Lung (tissue), 12 donors: ENCODE data around the gene MGAT3. TPM values are rescaled to one million over a fixed set of nuclear protein-coding genes. Genes with fewer than 3 reads are reported as not detected.

ENCODE experiments used
- ATAC-seq: fragments of 200-7000 bp; cut with Tn5 transposase; one replicate; pipeline ENCODE4 v1.9.1; 2020; ENCODE audit warnings: moderate number of reproducible peaks; ENCODE audit not compliant: insufficient read depth, low FRiP score
- DNase-seq, 3 donors: peaks; one replicate each; pipeline ENCODE4 v3.0.0-alpha.2; 2013 to 2017
- H3K27ac ChIP-seq, 2 donors: one replicate each; pipeline ENCODE4 v1.5.1; 2013; ENCODE audit warnings: mild to moderate bottlenecking in 2 of 2, moderate library complexity in 2 of 2, control low read depth in 1 of 2, inconsistent platforms in 1 of 2, low read depth in 1 of 2, low read length in 1 of 2
- H3K27me3 ChIP-seq, 3 donors: one replicate each; pipeline ENCODE4 v1.5.1; 2013; ENCODE audit warnings: low read length in 2 of 3; ENCODE audit not compliant: control insufficient read depth in 3 of 3, insufficient read depth in 3 of 3
- H3K36me3 ChIP-seq, 4 donors: one replicate each; pipeline ENCODE4 v1.5.1; 2013; ENCODE audit warnings: low read length in 4 of 4, mild to moderate bottlenecking in 1 of 4, moderate library complexity in 1 of 4; ENCODE audit not compliant: control insufficient read depth in 4 of 4, insufficient read depth in 4 of 4
- H3K4me1 ChIP-seq, 5 donors: one replicate each; pipeline ENCODE4 v1.5.1; 2013; ENCODE audit warnings: low read length in 5 of 5, mild to moderate bottlenecking in 2 of 5, moderate library complexity in 1 of 5; ENCODE audit not compliant: control insufficient read depth in 5 of 5, insufficient read depth in 5 of 5
- H3K4me3 ChIP-seq: one replicate; pipeline ENCODE4 v1.5.1; 2013; ENCODE audit warnings: mild to moderate bottlenecking, control low read depth, moderate library complexity
- H3K9ac ChIP-seq, 2 donors: one replicate each; pipeline ENCODE4 v1.5.1; 2013; ENCODE audit warnings: low read length in 2 of 2, control low read depth in 1 of 2; ENCODE audit not compliant: insufficient read depth in 1 of 2
- H3K9me3 ChIP-seq, 4 donors: one replicate each; pipeline ENCODE4 v1.5.1; 2013; ENCODE audit warnings: low read length in 3 of 4, mild to moderate bottlenecking in 1 of 4, moderate library complexity in 1 of 4; ENCODE audit not compliant: control insufficient read depth in 4 of 4, insufficient read depth in 3 of 4
- CTCF ChIP-seq: IDR thresholded peaks from 2 replicates; pipeline ENCODE4 v1.5.1; 2012; ENCODE audit warnings: mild to moderate bottlenecking; ENCODE audit errors: control extremely low read depth, extremely low read depth
- whole genome bisulfite sequencing, 2 donors: extraction: QIAGEN DNeasy Blood & Tissue Kit; methylation state at CpG; one replicate each; pipeline ENCODE4 v1.1.7; 2013; 5-methylcytosine and 5-hydroxymethylcytosine counted together
- polyA plus RNA-seq, 2 donors: library from polyadenylated mRNA; stranded (reverse); fragments of 200-250 nt; gene quantifications; one replicate each; pipeline ENCODE4 v1.2.1, GENCODE V29; 2013
- total RNA-seq, 2 donors: library from RNA; depleted of rRNA in 1 of 2; stranded (reverse); fragments of >200 nt in 1 of 2; gene quantifications; one replicate each; pipeline ENCODE4 v1.2.1, GENCODE V29; 2014 to 2021
- donor health status: control.
- donor health status: control.
- donor health status: Bipolar disorder and iron deficiency.
- donor health status: healthy.
- donor health status: DM: yes; HTN: yes; CAD: no.

Gene MGAT3
- total and polyA plus RNA-seq, 4 donors = 5.6 to 19.4 (median 5.9) TPM

- TF ChIP-seq CTCF = no peak
- DNase-seq = peak in 1 of 3 donors; percentile 39
- Histone ChIP-seq H3K9me3 (no peaks in the 10 kb centered on the region), H3K36me3 (peaks cover 0 to 22% (median 19%) of the 10 kb centered on the region in 4 donors), H3K27ac (no peak overlapping the region), H3K4me1 (peaks cover 6 to 44% (median 22%) of the 10 kb centered on the region in 5 donors), H3K9ac (no peak overlapping the region), H3K27me3 (no peaks in the 10 kb centered on the region), H3K4me3 (no peak overlapping the region)
- no peak for ATAC-seq
- 42 to 50% methylated on average over 9 of the region's 9 CpGs for WGBS, 2 donors
These were observed 74.0 kb downstream of the MGAT3 start for GRCh38 chr22:39530692-39531331.

GRCh38 chr22:39532215-39533073 is 75.6 kb downstream of the MGAT3 start, which contains the start of gene RPS19BP1:
Gene RPS19BP1, minus strand, starts transcription at chr22:39532748. Its CDS starts 10 bp downstream, at chr22:39532738.
- ATAC-seq (peak; percentile 88), DNase-seq (peak; percentile 99 to 100 (median 100))
- 0 to 1% methylated on average over 63 to 67 of the region's 67 CpGs for WGBS, 2 donors
- H3K4me1 ChIP-seq = peaks cover 6 to 44% (median 19%) of the 10 kb centered on the region in 5 donors
- no peaks in the 10 kb centered on the region for H3K9me3 ChIP-seq
- H3K27ac ChIP-seq = peak within 1 kb of the TSS; percentile 95 to 96
- no peaks in the 10 kb centered on the region for H3K27me3 ChIP-seq
- H3K36me3 ChIP-seq = peaks cover 0 to 22% (median 18%) of the 10 kb centered on the region in 4 donors
- peak within 1 kb of the TSS in 1 of 2 donors; percentile 66 for H3K9ac ChIP-seq
- peak within 1 kb of the TSS; percentile 93 for H3K4me3 ChIP-seq
- TF ChIP-seq CTCF = no peak

- H3K27ac ChIP-seq = no peak overlapping the region
- DNase-seq = no peak
- peaks cover 0 to 14% (median 11%) of the 10 kb centered on the region in 4 donors for H3K36me3 ChIP-seq
- no peak for TF ChIP-seq CTCF
- no peak overlapping the region for H3K9ac ChIP-seq
- H3K27me3 ChIP-seq = no peaks in the 10 kb centered on the region
- H3K4me1 ChIP-seq = peaks cover 6 to 31% (median 11%) of the 10 kb centered on the region in 5 donors
- no peaks in the 10 kb centered on the region for H3K9me3 ChIP-seq
- 81 to 91% methylated on average over 12 of the region's 12 CpGs for WGBS, 2 donors
- ATAC-seq = no peak
- H3K4me3 ChIP-seq = no peak overlapping the region
These were observed 77.3 kb downstream of the MGAT3 start for GRCh38 chr22:39534092-39534506.
